ENCODE data around the gene HTRA3.

HTRA3 gene

GRCh38 chr4:8266508-8266907, 3.0 kb upstream of the HTRA3 start:
- DNase-seq (ENCODE audit: low spot score): no peak

- DNase-seq (ENCODE audit: low spot score): peak; percentile 55
Observed at GRCh38 chr4:8267077-8267476, 2.5 kb upstream of the HTRA3 start.

- no peak for DNase-seq (ENCODE audit: low spot score)
Observed at GRCh38 chr4:8268211-8268610, 1.3 kb upstream of the HTRA3 start.

- no peak for DNase-seq (ENCODE audit: low spot score)
Observed at GRCh38 chr4:8268901-8269534, 536 bp upstream of the HTRA3 start.

- DNase-seq (ENCODE audit: low spot score): no peak
Observed at GRCh38 chr4:8270418-8270771, 841 bp downstream of the HTRA3 start.

- DNase-seq (ENCODE audit: low spot score): no peak
Observed at GRCh38 chr4:8270912-8271815, 1.6 kb downstream of the HTRA3 start.

GRCh38 chr4:8271821-8272220, 2.3 kb downstream of the HTRA3 start:
- no peak for DNase-seq (ENCODE audit: low spot score)

GRCh38 chr4:8272472-8273428, 3.2 kb downstream of the HTRA3 start:
- no peak for DNase-seq (ENCODE audit: low spot score)

- no peak for DNase-seq (ENCODE audit: low spot score)
Observed at GRCh38 chr4:8273450-8273849, 3.9 kb downstream of the HTRA3 start.

GRCh38 chr4:8274066-8274652, 4.6 kb downstream of the HTRA3 start:
- DNase-seq (ENCODE audit: low spot score): no peak

- DNase-seq (ENCODE audit: low spot score): peak; percentile 86
Observed at GRCh38 chr4:8274765-8275547, 5.4 kb downstream of the HTRA3 start.

GRCh38 chr4:8275548-8275910, 6.0 kb downstream of the HTRA3 start:
- DNase-seq (ENCODE audit: low spot score): no peak

GRCh38 chr4:8276358-8277240, 7.0 kb downstream of the HTRA3 start:
- DNase-seq (ENCODE audit: low spot score): no peak

- no peak for DNase-seq (ENCODE audit: low spot score)
Observed at GRCh38 chr4:8277356-8278008, 7.9 kb downstream of the HTRA3 start.

- DNase-seq (ENCODE audit: low spot score): no peak
Observed at GRCh38 chr4:8278009-8278395, 8.4 kb downstream of the HTRA3 start.

GRCh38 chr4:8278421-8279287, 9.1 kb downstream of the HTRA3 start:
- no peak for DNase-seq (ENCODE audit: low spot score)

GRCh38 chr4:8279321-8280157, 10.0 kb downstream of the HTRA3 start:
- no peak for DNase-seq (ENCODE audit: low spot score)
